SU-DHL-6 (cell line): ENCODE measurements around the gene HIKESHI.
"Not testable (repeated sequence)": the region's sequence is repeated elsewhere in the genome, so short reads cannot be mapped to it uniquely, and the experiment has no call there.

Experiments used
- H2AFZ ChIP-seq: fragments of 200-600 bp; sonication (generic); 2 replicates; pipeline ENCODE4 v1.6.1; 2014; ENCODE audit warnings: low read depth, mild to moderate bottlenecking, moderate library complexity, mixed read lengths, antibody characterized with exemption, low read length; ENCODE audit not compliant: severe bottlenecking
- H3F3A ChIP-seq: fragments of 200-600 bp; shearing (Covaris generic); 2 replicates; pipeline ENCODE4 v1.6.0; 2016; ENCODE audit warnings: antibody characterized with exemption, mild to moderate bottlenecking; ENCODE audit not compliant: insufficient read depth
- H3K27ac ChIP-seq: fragments of 200-600 bp; sonication (generic); 2 replicates; pipeline ENCODE4 v1.5.1; 2016; ENCODE audit warnings: low read depth, mild to moderate bottlenecking, low read length, moderate library complexity, mixed read lengths
- H3K27me3 ChIP-seq: fragments of 200-600 bp; sonication (generic), shearing (Covaris generic); 2 replicates; pipeline ENCODE4 v1.6.0; 2014; ENCODE audit warnings: mild to moderate bottlenecking, low read length
- H3K36me3 ChIP-seq: fragments of 200-600 bp; sonication (generic); 2 replicates; pipeline ENCODE4 v1.6.1; 2014; ENCODE audit warnings: mild to moderate bottlenecking, low read length, mixed read lengths
- H3K4me2 ChIP-seq: fragments of 300-600, 200-600 bp; shearing (Covaris generic), sonication (generic); 2 replicates; pipeline ENCODE4 v1.6.0; 2014; ENCODE audit warnings: low read length, low read depth, mild to moderate bottlenecking; ENCODE audit not compliant: poor library complexity, severe bottlenecking
- H3K4me3 ChIP-seq: fragments of 200-600 bp; sonication (generic); 2 replicates; pipeline ENCODE4 v1.5.1; 2014; ENCODE audit warnings: antibody characterized with exemption, low read length, mild to moderate bottlenecking, mixed read lengths; ENCODE audit not compliant: insufficient read depth, poor library complexity, severe bottlenecking
- H3K79me2 ChIP-seq: fragments of 200-600 bp; sonication (generic); 2 replicates; pipeline ENCODE4 v1.6.1; 2014; ENCODE audit warnings: mild to moderate bottlenecking, low read length, moderate library complexity; ENCODE audit not compliant: insufficient read depth
- H3K9ac ChIP-seq: fragments of 200-600 bp; sonication (generic); 2 replicates; pipeline ENCODE4 v1.7.0; 2014; ENCODE audit warnings: mild to moderate bottlenecking, low read length
- H3K9me2 ChIP-seq: fragments of 200-600 bp; sonication (generic); replicated peaks from 2 replicates; pipeline ENCODE4 v1.6.1; 2014; ENCODE audit warnings: low read length; ENCODE audit not compliant: insufficient read depth
- H3K9me3 ChIP-seq: fragments of 200-600 bp; sonication (generic); 2 replicates; pipeline ENCODE4 v1.6.1; 2014; ENCODE audit warnings: low read length, mixed read lengths; ENCODE audit not compliant: insufficient read depth
- H4K20me1 ChIP-seq: fragments of 200-600 bp; sonication (generic); 2 replicates; pipeline ENCODE4 v1.6.1; 2014; ENCODE audit warnings: low read depth, mild to moderate bottlenecking, antibody characterized with exemption, low read length, moderate library complexity, mixed read lengths
- EZH2phosphoT487 ChIP-seq: fragments of 200-600 bp; sonication (generic), shearing (Covaris generic); conservative IDR thresholded peaks from 2 replicates; pipeline ENCODE4 v1.6.1; 2018; ENCODE audit warnings: mild to moderate bottlenecking, antibody characterized with exemption, low read length, moderate library complexity, mixed read lengths
- TF ChIP-seq, protein P1 (sequence below): fragments of 200-600 bp; sonication (generic); IDR thresholded peaks from one replicate; pipeline ENCODE4 v1.5.1; 2017; ENCODE audit warnings: antibody characterized with exemption, mild to moderate bottlenecking, low read length, moderate library complexity; ENCODE audit not compliant: insufficient read depth, poor library complexity, severe bottlenecking

Gene HIKESHI

DNA sequence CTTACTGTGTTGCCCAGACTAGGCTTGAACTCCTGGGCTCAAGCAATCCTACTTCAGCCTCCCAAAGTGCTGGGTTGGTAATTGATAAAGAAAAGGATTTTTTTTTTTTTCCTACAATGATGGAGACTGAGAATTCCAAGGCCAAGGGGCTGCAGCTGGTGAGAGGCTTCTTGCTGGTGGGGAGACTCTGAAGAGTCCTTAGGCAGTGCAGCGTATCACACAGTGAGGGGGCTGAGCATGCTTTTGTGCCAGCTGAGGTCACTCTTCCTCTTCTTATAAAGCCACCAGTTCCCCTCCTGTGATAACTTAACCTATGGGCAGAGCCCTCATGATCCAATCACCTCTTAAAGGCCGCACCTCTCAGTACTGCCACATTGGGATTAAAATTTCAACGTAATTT, 44.5 kb downstream of the HIKESHI start:
- Histone ChIP-seq H3K9me3 (no peaks in the 10 kb centered on the region), H3K9me2 (no peaks in the 10 kb centered on the region), H3F3A (no peaks in the 10 kb centered on the region), H4K20me1 (no peaks in the 10 kb centered on the region), H3K9ac (no peak overlapping the region), H3K79me2 (peaks cover 28% of the 10 kb centered on the region), H3K36me3 (peaks cover 23% of the 10 kb centered on the region; the same call in 1 of the 2 replicates), H3K4me2 (no peak overlapping the region), H3K27ac (no peak overlapping the region), H3K27me3 (no peaks in the 10 kb centered on the region), H2AFZ (no peak overlapping the region), H3K4me3 (no peak overlapping the region)
- TF ChIP-seq, protein P1, sequence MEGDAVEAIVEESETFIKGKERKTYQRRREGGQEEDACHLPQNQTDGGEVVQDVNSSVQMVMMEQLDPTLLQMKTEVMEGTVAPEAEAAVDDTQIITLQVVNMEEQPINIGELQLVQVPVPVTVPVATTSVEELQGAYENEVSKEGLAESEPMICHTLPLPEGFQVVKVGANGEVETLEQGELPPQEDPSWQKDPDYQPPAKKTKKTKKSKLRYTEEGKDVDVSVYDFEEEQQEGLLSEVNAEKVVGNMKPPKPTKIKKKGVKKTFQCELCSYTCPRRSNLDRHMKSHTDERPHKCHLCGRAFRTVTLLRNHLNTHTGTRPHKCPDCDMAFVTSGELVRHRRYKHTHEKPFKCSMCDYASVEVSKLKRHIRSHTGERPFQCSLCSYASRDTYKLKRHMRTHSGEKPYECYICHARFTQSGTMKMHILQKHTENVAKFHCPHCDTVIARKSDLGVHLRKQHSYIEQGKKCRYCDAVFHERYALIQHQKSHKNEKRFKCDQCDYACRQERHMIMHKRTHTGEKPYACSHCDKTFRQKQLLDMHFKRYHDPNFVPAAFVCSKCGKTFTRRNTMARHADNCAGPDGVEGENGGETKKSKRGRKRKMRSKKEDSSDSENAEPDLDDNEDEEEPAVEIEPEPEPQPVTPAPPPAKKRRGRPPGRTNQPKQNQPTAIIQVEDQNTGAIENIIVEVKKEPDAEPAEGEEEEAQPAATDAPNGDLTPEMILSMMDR: no peak
- TF ChIP-seq EZH2phosphoT487: no peak

DNA sequence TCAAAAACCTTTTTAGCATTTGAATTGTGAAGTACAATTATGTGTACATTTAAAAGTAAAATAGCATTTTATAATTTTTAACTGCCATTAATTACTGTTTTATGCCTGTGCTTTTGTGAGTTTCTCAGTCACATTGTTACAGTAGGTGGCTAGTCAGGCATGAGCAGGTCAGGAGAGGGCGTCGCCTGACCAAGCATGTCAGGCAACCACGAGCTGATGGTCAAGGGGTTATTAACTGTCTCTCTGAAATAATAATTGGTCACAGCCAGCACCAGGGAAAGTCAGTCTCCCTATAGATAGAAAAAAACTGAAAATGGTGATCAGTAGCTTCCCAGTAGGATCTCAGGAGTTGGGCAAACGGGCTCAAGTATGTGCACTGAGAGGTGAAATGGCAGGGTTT, 53.2 kb downstream of the HIKESHI start:
- H3K4me2 ChIP-seq: no peak overlapping the region
- no peaks in the 10 kb centered on the region for H3K79me2 ChIP-seq
- H3K4me3 ChIP-seq: no peak overlapping the region
- no peak overlapping the region for H3K27ac ChIP-seq
- TF ChIP-seq, protein P1: no peak
- TF ChIP-seq EZH2phosphoT487: no peak
- no peaks in the 10 kb centered on the region for H3K9me2 ChIP-seq
- no peaks in the 10 kb centered on the region for H3K36me3 ChIP-seq
- H3K9ac ChIP-seq: no peak overlapping the region
- no peaks in the 10 kb centered on the region for H3K27me3 ChIP-seq
- H2AFZ ChIP-seq: no peak overlapping the region
- H3F3A ChIP-seq: no peaks in the 10 kb centered on the region; the same call in 1 of the 2 replicates
- no peaks in the 10 kb centered on the region for H4K20me1 ChIP-seq
- H3K9me3 ChIP-seq: no peaks in the 10 kb centered on the region

DNA sequence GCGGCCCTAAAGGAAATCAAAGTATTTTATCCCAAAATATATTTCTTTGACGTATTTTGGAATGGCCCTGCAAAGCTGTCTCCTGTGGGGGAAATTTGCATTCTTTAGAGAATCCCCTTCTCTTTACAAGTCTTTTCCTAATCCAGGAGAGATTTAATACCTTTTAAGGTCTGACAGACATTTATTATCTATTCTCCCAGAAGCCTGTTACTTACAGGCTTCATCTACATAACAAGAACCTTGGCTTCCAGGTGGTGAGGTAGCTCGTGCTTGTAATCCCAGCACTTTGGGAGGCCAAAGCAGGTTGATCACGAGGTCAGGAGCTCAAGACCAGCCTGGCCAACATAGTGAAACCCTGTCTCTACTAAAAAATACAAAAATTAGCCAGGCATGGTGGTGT, 55.4 kb downstream of the HIKESHI start:
- not testable (repeated sequence) for H3K9ac ChIP-seq, H3K27ac ChIP-seq, H3K9me3 ChIP-seq, H3F3A ChIP-seq, H3K4me2 ChIP-seq, H4K20me1 ChIP-seq, H3K4me3 ChIP-seq, H3K27me3 ChIP-seq, H3K36me3 ChIP-seq, H3K9me2 ChIP-seq, H3K79me2 ChIP-seq, H2AFZ ChIP-seq

DNA sequence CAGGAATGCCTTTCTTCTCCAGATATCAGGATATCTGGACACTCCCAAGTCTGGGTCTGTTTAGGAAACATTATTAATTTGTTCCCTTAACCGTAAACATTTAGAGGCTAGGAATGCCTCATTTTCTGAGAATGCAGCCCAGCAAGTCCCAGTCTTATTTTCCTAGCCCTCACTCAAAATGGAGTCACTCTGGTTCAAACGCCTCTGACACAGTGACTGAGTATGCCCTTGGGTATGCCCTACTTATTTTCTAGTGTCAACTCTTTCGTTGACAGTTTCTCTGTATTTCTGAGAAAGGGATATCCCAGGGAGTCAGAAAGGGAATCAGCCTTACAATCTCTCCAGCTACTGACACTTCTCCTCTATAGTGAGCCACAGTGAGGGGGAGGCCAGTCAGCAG, 56.7 kb downstream of the HIKESHI start:
- no peaks in the 10 kb centered on the region for H3K27me3 ChIP-seq
- no peak overlapping the region for H2AFZ ChIP-seq
- no peak overlapping the region for H3K4me2 ChIP-seq
- no peaks in the 10 kb centered on the region for H3F3A ChIP-seq
- no peaks in the 10 kb centered on the region for H3K9me3 ChIP-seq
- H4K20me1 ChIP-seq: no peaks in the 10 kb centered on the region
- H3K27ac ChIP-seq: no peak overlapping the region
- no peak overlapping the region for H3K9ac ChIP-seq
- H3K79me2 ChIP-seq: no peaks in the 10 kb centered on the region
- TF ChIP-seq EZH2phosphoT487: no peak
- H3K4me3 ChIP-seq: no peak overlapping the region
- H3K36me3 ChIP-seq: no peaks in the 10 kb centered on the region
- H3K9me2 ChIP-seq: no peaks in the 10 kb centered on the region
